ENCODE data around the gene TMEM82. TPM values are rescaled to one million over a fixed set of nuclear protein-coding genes. Genes with fewer than 3 reads are reported as not detected.

Gene TMEM82
- total RNA-seq, 1 experiment from 2014 or later: 2.2 TPM

DNA sequence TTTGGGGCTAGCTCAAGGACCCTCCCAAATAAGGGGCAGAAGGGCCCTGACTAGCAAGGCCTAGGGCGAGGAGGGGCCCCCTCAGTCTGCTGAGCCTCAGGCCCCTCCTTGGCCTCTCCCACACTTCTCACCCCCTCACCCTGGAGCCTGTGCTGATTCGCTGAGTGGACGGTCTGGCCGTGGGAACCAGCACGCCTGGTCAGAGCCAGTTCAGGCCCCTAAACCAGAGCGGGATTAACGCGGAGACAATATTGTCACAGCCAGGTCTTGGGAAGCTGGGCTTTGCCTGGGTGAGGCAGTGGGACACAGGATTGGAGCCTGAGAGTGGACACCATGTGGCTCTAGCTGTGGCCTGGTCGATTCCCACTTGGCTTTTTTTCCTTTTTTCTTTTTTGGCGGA, 11.5 kb downstream of the TMEM82 start:
- no peak overlapping the region for H3K4me3 ChIP-seq (ENCODE audit: insufficient read depth, low read depth, low read length)
- no peak for DNase-seq

DNA sequence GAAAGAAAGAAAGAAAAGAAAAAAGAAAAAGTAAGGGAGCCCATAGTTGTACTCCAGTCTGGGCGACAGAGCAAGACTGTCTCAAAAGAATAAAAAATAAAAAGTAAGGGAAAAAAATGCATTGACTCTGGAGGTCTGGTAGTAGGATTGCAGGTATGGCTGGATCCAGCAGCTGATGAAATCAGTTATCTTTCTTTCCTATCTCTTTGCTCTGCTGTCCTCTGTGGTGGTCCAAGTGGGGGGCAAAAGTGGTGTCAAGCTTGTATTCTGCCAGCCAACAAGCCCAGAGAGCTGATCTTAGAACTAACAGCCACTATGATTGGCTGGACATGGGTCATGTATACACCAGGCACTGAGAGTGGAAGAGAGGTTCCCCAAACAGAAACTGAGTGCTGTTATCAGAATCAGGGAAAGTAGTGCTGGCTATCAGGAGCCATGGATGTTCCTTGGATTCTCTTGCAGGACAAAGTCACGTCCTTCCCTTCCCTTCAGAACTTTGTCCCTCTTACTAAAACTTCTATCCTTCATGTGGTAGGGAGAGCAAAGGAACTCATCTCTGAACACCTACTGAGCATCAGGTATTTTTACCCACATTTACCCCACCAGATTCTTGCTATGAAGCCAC, 12.8 kb downstream of the TMEM82 start:
- no peak for DNase-seq
- Histone ChIP-seq H3K27me3 (ENCODE audit: control insufficient read depth, insufficient read depth, low read length) (no peaks in the 10 kb centered on the region; the same call in 1 of the 2 replicates), H3K4me3 (ENCODE audit: insufficient read depth, low read depth, low read length) (no peak overlapping the region), H3K36me3 (replicated peaks; ENCODE audit: control insufficient read depth, insufficient read depth, low read length) (no peaks in the 10 kb centered on the region)

More for the DNA sequence above, 11.5 kb downstream of the TMEM82 start:
- no peaks in the 10 kb centered on the region for H3K36me3 ChIP-seq (replicated peaks; ENCODE audit: control insufficient read depth, insufficient read depth, low read length)
- H3K27me3 ChIP-seq (ENCODE audit: control insufficient read depth, insufficient read depth, low read length): no peaks in the 10 kb centered on the region; the same call in 1 of the 2 replicates

DNA sequence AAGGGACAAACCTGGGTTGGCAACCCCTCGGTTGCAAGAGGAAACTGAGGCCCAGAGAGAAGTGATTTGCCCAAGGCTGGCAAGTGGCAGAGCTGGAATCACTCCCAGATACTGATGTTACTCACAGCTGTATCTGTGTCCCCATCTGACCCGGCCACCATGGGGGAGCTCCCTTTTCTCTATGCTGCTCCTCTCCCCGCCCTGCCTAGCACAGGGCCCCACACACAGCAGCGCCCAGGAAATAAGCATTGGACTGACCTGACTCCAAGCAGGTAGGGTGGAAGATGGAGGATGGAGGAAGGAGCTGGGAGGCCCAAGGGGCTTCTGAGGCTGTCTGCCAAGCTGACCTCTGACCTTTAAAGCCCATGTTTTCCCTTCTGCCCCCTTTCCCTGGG, 13.3 kb downstream of the TMEM82 start:
- H3K27me3 ChIP-seq (ENCODE audit: control insufficient read depth, insufficient read depth, low read length): no peaks in the 10 kb centered on the region; the same call in 1 of the 2 replicates
- no peaks in the 10 kb centered on the region for H3K36me3 ChIP-seq (replicated peaks; ENCODE audit: control insufficient read depth, insufficient read depth, low read length)
- no peak overlapping the region for H3K4me3 ChIP-seq (ENCODE audit: insufficient read depth, low read depth, low read length)
- DNase-seq: no peak

DNA sequence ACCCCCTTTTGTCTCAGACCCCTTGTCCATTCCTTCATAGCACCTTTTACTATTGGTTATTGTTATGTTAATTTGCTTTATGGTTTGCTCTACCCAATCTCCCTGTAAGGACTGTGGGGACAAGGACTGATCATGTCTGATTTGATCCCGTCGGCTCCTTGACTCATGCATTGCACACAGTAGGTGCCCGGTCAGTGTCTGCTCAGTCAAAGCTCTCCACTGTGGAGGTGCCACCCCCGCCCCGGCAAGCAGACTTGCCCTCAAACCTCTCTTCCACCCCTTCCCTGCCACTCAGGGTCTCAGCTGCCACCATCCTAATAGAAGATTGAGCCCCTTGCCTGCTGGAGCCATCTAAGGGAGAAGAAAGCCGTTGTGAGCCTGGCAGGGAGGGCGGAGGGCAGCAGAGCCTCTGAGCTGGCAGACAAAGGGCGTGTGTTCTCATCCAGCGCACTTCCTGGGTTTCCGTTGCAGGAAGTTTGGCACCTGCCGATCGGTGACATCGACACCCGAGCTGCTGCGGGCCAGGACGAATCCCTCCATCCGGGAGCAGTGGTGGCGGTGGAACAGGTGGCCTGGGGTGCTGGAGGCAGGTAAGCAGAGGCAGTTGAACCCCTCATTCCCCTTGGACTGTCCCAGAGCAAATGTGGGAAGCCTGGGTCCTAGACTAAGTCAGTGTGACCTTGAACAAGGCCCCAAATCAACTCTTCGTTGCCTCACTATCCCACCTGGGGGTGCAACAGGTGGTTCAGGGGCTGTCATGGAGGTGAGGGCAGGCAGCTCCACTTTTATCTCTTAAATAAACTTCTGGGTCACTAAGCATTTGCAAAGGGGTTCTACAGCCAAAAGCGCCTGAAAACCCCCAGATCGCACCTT, 14.1 kb downstream of the TMEM82 start:
- Histone ChIP-seq H3K36me3 (replicated peaks; ENCODE audit: control insufficient read depth, insufficient read depth, low read length) (no peaks in the 10 kb centered on the region), H3K27me3 (ENCODE audit: control insufficient read depth, insufficient read depth, low read length) (no peaks in the 10 kb centered on the region; the same call in 1 of the 2 replicates), H3K4me3 (ENCODE audit: insufficient read depth, low read depth, low read length) (no peak overlapping the region)
- DNase-seq: peak; percentile 56

DNA sequence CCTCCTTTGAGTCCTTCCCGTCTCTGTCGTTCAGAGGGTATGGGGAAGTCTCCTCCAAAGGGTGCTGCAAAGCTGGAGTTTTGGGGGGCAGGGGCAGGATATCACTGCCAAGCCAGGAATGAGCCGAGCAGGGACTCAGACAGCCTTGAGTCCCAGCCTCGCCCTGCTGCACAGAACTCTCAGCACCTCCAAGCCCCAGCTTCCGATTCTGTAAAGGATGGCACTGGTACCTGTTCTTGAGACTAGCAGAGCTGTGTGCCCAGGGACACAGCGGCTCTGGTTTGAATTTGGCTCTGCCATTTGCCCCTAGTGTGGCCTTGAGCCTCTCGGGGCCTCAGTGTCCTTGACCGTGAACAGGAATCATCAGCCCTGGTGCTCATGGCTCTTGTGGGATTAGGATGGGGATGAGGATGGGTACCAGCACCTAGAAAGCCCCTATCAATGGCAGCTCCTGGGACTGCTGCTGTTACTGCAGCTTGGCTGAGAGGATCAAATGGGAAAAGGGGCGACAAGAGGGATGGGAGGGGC, 14.8 kb downstream of the TMEM82 start:
- H3K27me3 ChIP-seq (ENCODE audit: control insufficient read depth, insufficient read depth, low read length): no peaks in the 10 kb centered on the region; the same call in 1 of the 2 replicates
- DNase-seq: no peak

DNA sequence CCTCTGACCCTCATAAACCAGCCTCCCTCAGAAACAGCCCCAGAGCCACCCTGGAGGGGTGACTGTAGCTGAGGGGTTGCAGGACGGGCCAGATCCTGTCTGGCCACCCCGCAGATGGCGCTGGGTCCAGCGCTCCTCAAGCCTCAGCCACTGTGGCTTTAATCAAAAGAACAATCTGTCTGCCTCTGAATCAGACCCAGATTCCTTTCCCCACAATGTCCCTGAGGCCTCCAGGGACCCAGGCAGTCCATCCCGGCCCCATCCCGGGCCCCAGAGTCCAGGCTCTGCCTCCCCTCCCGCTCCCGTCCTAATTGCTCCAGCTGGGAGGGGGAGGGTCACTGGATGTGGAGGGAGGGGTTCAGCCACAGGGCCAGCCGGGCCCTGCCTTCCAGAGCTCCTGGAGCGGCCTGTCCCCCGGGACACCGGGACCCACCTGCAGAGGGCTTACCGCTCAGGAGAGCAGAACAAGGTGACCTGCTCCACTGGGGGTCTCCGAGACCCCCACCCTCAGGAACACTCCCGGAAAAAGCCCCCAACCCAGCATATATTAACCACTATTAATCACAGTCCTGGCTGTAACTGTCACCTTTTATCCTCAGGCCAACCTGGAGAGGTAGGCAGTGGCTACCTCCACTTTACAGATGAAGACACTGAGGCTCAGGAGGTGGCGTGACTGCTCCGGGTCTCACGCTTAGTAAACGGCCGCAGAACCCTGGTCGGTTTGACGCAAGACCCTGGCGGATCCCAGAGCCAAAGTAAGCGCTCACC, 15.5 kb downstream of the TMEM82 start:
- peak; percentile 89 for DNase-seq
- no peaks in the 10 kb centered on the region; the same call in 1 of the 2 replicates for H3K27me3 ChIP-seq (ENCODE audit: control insufficient read depth, insufficient read depth, low read length)
- H3K4me3 ChIP-seq (ENCODE audit: insufficient read depth, low read depth, low read length): peak overlapping the region; percentile 57
- no peaks in the 10 kb centered on the region; the same call in 1 of the 2 replicates for H3K36me3 ChIP-seq (replicated peaks; ENCODE audit: control insufficient read depth, insufficient read depth, low read length)

More for the DNA sequence above, 14.8 kb downstream of the TMEM82 start:
- Histone ChIP-seq H3K36me3 (replicated peaks; ENCODE audit: control insufficient read depth, insufficient read depth, low read length) (no peaks in the 10 kb centered on the region), H3K4me3 (ENCODE audit: insufficient read depth, low read depth, low read length) (no peak overlapping the region)

DNA sequence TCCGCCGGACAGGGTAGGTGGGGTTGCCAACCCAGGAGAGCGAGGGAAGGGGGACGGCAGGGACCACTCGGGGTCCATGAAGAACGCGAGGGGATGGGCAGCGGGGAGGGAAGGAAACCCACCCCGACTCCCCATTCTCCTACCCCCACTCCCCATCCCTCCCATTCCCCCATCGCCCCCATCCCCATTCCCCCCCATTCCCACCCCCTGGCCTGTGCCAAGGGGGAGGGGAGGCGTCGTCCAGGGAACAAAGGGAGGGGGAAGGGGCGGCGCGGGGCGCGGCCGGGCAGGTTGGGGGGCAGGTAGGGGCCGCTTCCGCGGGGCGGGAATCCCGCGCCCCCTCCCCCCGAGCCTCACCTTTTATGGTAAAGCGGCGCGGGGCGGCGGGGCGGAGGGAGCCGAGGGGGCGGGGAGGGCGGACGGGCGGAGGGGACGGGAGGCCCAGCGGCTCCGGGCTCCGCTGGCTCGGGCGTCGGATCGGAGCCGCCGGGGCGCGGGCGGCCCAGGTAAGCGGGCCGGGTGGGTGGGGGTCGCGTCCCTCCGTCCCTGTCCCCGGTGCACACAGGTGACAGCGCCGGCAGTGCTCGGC, 16.1 kb downstream of the TMEM82 start, which contains the start of gene FBLIM1:
Gene FBLIM1, plus strand, starts transcription at position 453 of the 589 bp plus-strand sequence. CDS start 6,189 bp downstream, outside the sequence.
- no peaks in the 10 kb centered on the region; the same call in 1 of the 2 replicates for H3K27me3 ChIP-seq (ENCODE audit: control insufficient read depth, insufficient read depth, low read length)
- peak within 1 kb of the TSS; percentile 96 for H3K4me3 ChIP-seq (ENCODE audit: insufficient read depth, low read depth, low read length)
- DNase-seq: peak; percentile 98
- no peaks in the 10 kb centered on the region; the same call in 1 of the 2 replicates for H3K36me3 ChIP-seq (replicated peaks; ENCODE audit: control insufficient read depth, insufficient read depth, low read length)

DNA sequence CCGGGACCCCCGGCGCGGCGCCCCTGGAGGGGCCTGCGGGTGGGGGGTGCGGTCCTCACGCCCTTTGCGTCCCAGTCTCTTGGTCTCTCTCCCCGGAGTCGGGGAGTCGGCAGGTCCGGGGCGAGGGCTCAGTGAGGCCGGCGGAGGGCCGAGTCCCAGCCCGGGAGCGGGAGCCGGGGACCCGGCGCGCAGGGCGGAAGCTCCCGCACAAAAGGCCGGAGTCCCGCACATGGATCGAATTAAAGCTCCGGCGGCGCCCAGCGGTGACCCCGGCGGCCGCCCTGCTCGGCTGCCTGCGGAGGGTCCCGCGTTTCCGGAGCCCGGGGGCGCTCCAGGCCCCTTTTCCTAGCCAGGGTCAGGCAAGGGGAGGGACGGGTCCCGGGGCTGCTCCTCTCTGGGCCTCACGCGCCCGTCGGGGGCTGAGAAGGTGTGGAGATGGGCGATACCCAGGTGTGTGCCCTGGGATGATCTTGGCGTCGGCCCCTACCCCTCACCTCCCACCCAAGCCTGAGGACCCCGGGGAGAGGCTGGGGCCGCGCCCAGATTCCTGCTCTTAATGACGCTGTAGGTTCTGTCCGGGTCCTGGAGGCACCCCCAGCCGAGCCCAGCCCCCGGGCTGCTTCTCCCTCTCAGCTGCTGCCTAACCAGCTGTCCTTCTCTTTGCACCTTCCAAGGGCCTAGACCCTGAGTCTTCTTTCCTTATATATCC, 16.8 kb downstream of the TMEM82 start:
- DNase-seq: peak; percentile 88
- H3K36me3 ChIP-seq (replicated peaks; ENCODE audit: control insufficient read depth, insufficient read depth, low read length): peaks cover 2% of the 10 kb centered on the region
- peak overlapping the region; percentile 96 for H3K4me3 ChIP-seq (ENCODE audit: insufficient read depth, low read depth, low read length)
- H3K27me3 ChIP-seq (ENCODE audit: control insufficient read depth, insufficient read depth, low read length): no peaks in the 10 kb centered on the region; the same call in 1 of the 2 replicates

DNA sequence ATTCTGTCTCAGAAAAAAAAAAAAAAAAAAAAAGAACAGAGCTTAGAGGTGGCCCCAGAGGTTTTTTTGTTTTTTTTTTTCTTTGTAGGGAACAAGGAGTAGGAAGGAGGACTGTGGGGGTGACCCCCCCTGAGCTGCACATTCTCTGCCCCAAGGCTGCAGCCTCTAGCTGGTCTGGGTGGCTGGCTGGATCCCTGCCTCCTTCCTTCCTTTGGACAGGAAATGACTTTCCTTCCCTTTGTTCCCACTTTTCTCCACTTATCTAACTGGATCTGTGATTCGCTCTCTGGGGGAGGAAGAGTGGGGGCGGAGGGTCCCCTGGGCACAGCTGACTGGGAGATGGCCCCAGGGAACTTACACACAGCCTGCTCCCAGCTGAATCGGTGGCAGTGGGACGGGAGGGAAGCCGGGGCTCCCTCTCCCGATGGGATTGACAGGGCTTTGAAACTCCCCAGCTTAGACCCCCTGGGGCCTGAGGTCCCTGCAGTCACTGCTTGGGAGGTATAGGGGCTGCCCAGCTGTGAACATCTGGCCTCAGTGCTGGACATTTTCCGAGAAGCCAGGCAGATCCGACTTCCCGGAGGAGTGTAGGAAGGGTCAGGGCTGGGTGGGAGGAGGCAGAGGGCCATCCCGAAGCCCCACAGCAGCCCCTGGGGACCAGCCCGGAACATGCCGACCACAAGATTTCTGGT, 18.4 kb downstream of the TMEM82 start:
- peaks cover 16% of the 10 kb centered on the region for H3K36me3 ChIP-seq (replicated peaks; ENCODE audit: control insufficient read depth, insufficient read depth, low read length)
- H3K27me3 ChIP-seq (ENCODE audit: control insufficient read depth, insufficient read depth, low read length): no peaks in the 10 kb centered on the region; the same call in 1 of the 2 replicates
- DNase-seq: peak; percentile 84
- H3K4me3 ChIP-seq (ENCODE audit: insufficient read depth, low read depth, low read length): peak overlapping the region; percentile 96

DNA sequence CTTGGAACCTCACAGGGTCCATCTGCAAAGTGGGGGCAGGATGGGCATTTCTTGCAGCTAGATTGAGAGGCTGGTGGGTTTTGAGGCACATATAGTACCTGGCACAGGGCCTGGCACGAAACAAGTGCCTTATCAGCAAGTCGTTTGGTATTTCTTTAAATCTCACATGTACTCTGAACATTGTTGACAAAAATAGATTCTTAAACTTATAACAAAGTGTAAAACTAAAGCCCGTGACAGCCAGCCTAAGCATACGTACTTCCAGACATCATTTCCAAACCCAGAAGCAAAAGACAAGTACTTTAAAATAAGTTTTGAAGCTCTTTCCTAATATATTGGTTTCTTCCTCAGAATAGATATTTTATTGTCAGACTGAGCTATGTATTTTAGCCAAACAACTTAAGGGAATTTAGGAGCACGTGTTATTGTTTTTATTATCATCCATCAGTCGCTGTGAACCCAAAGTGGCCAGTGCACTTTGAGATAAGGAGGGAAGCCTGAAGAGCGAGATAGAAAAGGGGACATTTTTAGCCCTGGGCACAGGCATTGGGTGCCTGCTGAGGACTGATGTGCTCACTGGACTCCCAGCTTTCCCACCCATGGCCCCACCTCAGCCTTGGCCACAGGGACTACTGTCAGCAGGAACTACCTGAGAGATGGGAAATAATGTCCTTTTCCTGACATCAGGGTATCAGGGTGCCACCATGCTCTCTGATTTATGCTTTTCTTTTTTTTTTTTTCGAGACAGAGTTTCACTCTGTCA, 19.2 kb downstream of the TMEM82 start:
- Histone ChIP-seq H3K4me3 (ENCODE audit: insufficient read depth, low read depth, low read length) (no peak overlapping the region), H3K36me3 (replicated peaks; ENCODE audit: control insufficient read depth, insufficient read depth, low read length) (peaks cover 22% of the 10 kb centered on the region), H3K27me3 (ENCODE audit: control insufficient read depth, insufficient read depth, low read length) (no peaks in the 10 kb centered on the region; the same call in 1 of the 2 replicates)
- DNase-seq: peak; percentile 43

DNA sequence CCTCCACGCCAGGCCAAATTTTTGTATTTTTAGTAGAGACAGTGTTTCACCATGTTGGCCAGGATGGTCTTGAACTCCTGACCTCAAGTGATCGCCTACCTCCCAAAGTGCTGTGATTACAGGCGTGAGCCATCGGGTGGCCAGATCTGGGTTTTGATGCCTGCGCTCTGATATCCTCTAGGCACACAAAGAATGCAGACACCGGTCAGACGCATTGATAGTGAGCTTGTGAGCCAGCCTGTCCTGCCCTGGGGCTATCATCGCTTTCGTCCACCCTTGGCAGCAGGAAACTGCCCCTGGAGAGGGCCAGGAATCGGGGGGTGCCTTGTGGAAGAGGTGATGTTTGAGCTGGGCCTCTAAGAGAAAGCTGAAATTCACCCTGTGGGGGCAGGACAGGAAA, 20.2 kb downstream of the TMEM82 start:
- Histone ChIP-seq H3K27me3 (ENCODE audit: control insufficient read depth, insufficient read depth, low read length) (no peaks in the 10 kb centered on the region), H3K36me3 (replicated peaks; ENCODE audit: control insufficient read depth, insufficient read depth, low read length) (peaks cover 27% of the 10 kb centered on the region), H3K4me3 (ENCODE audit: insufficient read depth, low read depth, low read length) (no peak overlapping the region)
- DNase-seq: peak; percentile 64

DNA sequence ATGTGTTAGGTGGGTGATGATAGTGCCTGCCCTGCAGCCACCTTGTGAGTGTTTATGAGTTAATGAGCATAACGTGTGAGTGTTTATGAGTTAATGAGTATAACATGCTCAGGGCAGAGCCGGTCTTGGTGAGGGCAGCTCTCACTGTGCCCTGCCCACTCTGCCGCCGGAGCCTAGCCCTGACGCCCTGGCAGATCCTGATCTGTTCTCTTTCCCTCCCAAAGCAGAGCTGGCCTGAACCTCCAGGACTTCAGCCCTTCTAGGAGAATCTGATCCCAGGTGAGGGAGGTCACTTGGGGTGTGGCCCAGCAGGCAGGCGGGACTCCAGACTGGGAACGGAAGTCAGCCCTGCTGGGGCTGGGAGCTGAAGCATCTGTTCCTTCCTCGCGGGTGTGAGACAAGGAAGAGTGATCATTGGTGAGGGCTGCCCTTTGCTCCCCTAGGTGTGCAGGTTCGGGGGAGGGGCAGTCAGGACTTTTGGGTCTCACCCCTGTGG, 22.0 kb downstream of the TMEM82 start:
- no peak overlapping the region for H3K4me3 ChIP-seq (ENCODE audit: insufficient read depth, low read depth, low read length)
- no peaks in the 10 kb centered on the region for H3K27me3 ChIP-seq (ENCODE audit: control insufficient read depth, insufficient read depth, low read length)
- H3K36me3 ChIP-seq (replicated peaks; ENCODE audit: control insufficient read depth, insufficient read depth, low read length): peaks cover 37% of the 10 kb centered on the region
- DNase-seq: peak; percentile 52

Data from H7 (cell line).